ENCODE measurements around the gene LGALS1. TPM values are rescaled to one million over a fixed set of nuclear protein-coding genes. Genes with fewer than 3 reads are reported as not detected.

LGALS1 gene
- total and polyA plus RNA-seq, 2 donors (not counting 1 experiment from before 2014, with no cell fraction given), result 106 to 207 TPM

GRCh38 chr22:37713761-37714160 is 38.3 kb downstream of the LGALS1 start:
- intact Hi-C loops (cut with micrococcal nuclease), result no loop called here
- H3K4me1 ChIP-seq (ENCODE audit: control insufficient read depth in 2 of 2, insufficient read depth in 2 of 2, low read length in 2 of 2), result no peaks in the 10 kb centered on the region
- Mint-ChIP-seq H3K4me3 (no peak overlapping the region), H3K27me3 (no peaks in the 10 kb centered on the region), H3K9me3 (ENCODE audit: insufficient read depth) (no peaks in the 10 kb centered on the region), H3K27ac (no peak overlapping the region), H3K4me1 (no peaks in the 10 kb centered on the region)
- no peak overlapping the region for H3K4me3 ChIP-seq (ENCODE audit: control extremely low read depth in 1 of 5, extremely low read depth in 1 of 5, insufficient read depth in 1 of 5, low read depth in 2 of 5, low read length in 4 of 5)
- no peaks in the 10 kb centered on the region for H3K27me3 ChIP-seq (replicated peaks in 1 of 4; ENCODE audit: control extremely low read depth in 1 of 4, control insufficient read depth in 3 of 4, insufficient read depth in 4 of 4, low read length in 3 of 4)
- H3K9ac ChIP-seq (ENCODE audit: low read length), result no peak overlapping the region
- POLR2A ChIA-PET, result interaction anchor here (0.6 kb wide), 1 partner anchor 9 kb away, joined by 5 read pairs; no protein-coding TSS in a partner anchor
- no peak overlapping the region for H3K27ac ChIP-seq (ENCODE audit: low read length in 2 of 2)
- ATAC-seq (ENCODE audit: low read depth) (no peak), DNase-seq (no peak)
- WGBS (ENCODE audit: insufficient coverage), result 23% methylated on average over 4 of the region's 7 CpGs
- no peaks in the 10 kb centered on the region for H3K79me2 ChIP-seq (ENCODE audit: control insufficient read depth, insufficient read depth, low read length)
- H3K36me3 ChIP-seq (replicated peaks in 1 of 2; ENCODE audit: control extremely low read depth in 1 of 2, control insufficient read depth in 1 of 2, extremely low read depth in 1 of 2, insufficient read depth in 2 of 2, low read length in 1 of 2), result peaks cover 0 to 2% of the 10 kb centered on the region in 2 experiments
- CTCF ChIA-PET, result no interaction called here
- no peak overlapping the region for H2AFZ ChIP-seq (ENCODE audit: insufficient read depth, low read depth, low read length, poor library complexity, severe bottlenecking)
- H3K4me2 ChIP-seq (replicated peaks; ENCODE audit: low read depth, low read length, poor library complexity, severe bottlenecking), result no peak overlapping the region
- no peaks in the 10 kb centered on the region for H3K9me3 ChIP-seq (ENCODE audit: control extremely low read depth in 1 of 3, control insufficient read depth in 2 of 3, insufficient read depth in 1 of 3, low read length in 2 of 3)
- H4K20me1 ChIP-seq (ENCODE audit: control insufficient read depth, insufficient read depth, low read length, poor library complexity, severe bottlenecking), result no peaks in the 10 kb centered on the region
- TF ChIP-seq CTCF (IDR thresholded peaks at IDR 0.05), result no peak
- no peak for TF ChIP-seq EZH2 (IDR thresholded peaks at IDR 0.05; ENCODE audit: borderline replicate concordance, insufficient read depth, low read depth, low read length, poor library complexity, severe bottlenecking)

DNA sequence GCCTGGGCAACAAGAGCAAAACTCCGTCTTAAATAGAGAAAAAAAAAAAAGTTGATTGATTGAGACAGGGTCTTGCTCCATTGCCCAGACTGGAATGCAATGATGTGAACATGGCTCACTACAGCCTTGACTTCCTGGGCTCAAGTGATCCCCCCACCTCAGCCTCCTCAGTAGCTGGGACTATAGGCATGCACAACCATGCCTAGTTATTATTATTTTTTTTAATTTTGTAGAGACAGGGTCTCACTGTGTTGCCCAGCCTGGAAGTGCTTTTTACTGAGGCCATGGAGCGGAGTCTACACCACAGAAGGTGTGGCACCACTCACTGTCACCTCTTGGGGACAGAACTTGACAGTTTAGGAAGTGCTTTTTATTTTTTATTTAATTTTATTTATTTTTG is 39.2 kb downstream of the LGALS1 start:
- Histone ChIP-seq H3K27me3 (replicated peaks in 1 of 4; ENCODE audit: control extremely low read depth in 1 of 4, control insufficient read depth in 3 of 4, insufficient read depth in 4 of 4, low read length in 3 of 4) (no peaks in the 10 kb centered on the region), H3K4me2 (replicated peaks; ENCODE audit: low read depth, low read length, poor library complexity, severe bottlenecking) (no peak overlapping the region), H3K4me3 (ENCODE audit: control extremely low read depth in 1 of 5, extremely low read depth in 1 of 5, insufficient read depth in 1 of 5, low read depth in 2 of 5, low read length in 4 of 5) (no peak overlapping the region), H3K4me1 (ENCODE audit: control insufficient read depth in 2 of 2, insufficient read depth in 2 of 2, low read length in 2 of 2) (no peaks in the 10 kb centered on the region), H3K36me3 (replicated peaks in 1 of 2; ENCODE audit: control extremely low read depth in 1 of 2, control insufficient read depth in 1 of 2, extremely low read depth in 1 of 2, insufficient read depth in 2 of 2, low read length in 1 of 2) (peaks cover 0 to 2% of the 10 kb centered on the region in 2 experiments), H3K79me2 (ENCODE audit: control insufficient read depth, insufficient read depth, low read length) (no peaks in the 10 kb centered on the region), H3K9ac (ENCODE audit: low read length) (no peak overlapping the region), H3K9me3 (ENCODE audit: control extremely low read depth in 1 of 3, control insufficient read depth in 2 of 3, insufficient read depth in 1 of 3, low read length in 2 of 3) (no peaks in the 10 kb centered on the region), H2AFZ (ENCODE audit: insufficient read depth, low read depth, low read length, poor library complexity, severe bottlenecking) (no peak overlapping the region), H3K27ac (ENCODE audit: low read length in 2 of 2) (no peak overlapping the region), H4K20me1 (ENCODE audit: control insufficient read depth, insufficient read depth, low read length, poor library complexity, severe bottlenecking) (no peaks in the 10 kb centered on the region)
- 100% methylated on average over 1 of the region's 2 CpGs for WGBS (ENCODE audit: insufficient coverage)
- no peaks in the 10 kb centered on the region for H3K4me1 Mint-ChIP-seq
- intact Hi-C loops (cut with micrococcal nuclease), result no loop called here
- no peak overlapping the region for H3K4me3 Mint-ChIP-seq
- POLR2A ChIA-PET, result interaction anchor here (0.6 kb wide), 1 partner anchor 10 kb away, joined by 5 read pairs; no protein-coding TSS in a partner anchor
- TF ChIP-seq EZH2 (IDR thresholded peaks at IDR 0.05; ENCODE audit: borderline replicate concordance, insufficient read depth, low read depth, low read length, poor library complexity, severe bottlenecking) (no peak), CTCF (IDR thresholded peaks at IDR 0.05) (no peak)
- ATAC-seq (ENCODE audit: low read depth), result no peak
- CTCF ChIA-PET, result interaction anchor here (0.7 kb wide), 1 partner anchor 80 kb away, joined by 3 read pairs; no protein-coding TSS in a partner anchor
- H3K9me3 Mint-ChIP-seq (ENCODE audit: insufficient read depth), result no peaks in the 10 kb centered on the region
- no peak for DNase-seq
- H3K27ac Mint-ChIP-seq, result no peak overlapping the region
- no peaks in the 10 kb centered on the region for H3K27me3 Mint-ChIP-seq

Measured in B cell (primary cell).